Duodenal mucosa (tissue), 2 donors: ENCODE measurements around the gene RGS14.
"Not testable (repeated sequence)": the region's sequence is repeated elsewhere in the genome, so short reads cannot be mapped to it uniquely, and the experiment has no call there.

ENCODE experiments used
- H3K27ac ChIP-seq: one replicate; pipeline ENCODE4 v1.7.0; 2013; ENCODE audit warnings: low read depth, low read length
- H3K27me3 ChIP-seq, 2 donors: one replicate each; pipeline ENCODE4 v1.7.0; 2013; ENCODE audit warnings: low read length in 2 of 2, control low read depth in 1 of 2; ENCODE audit not compliant: insufficient read depth in 2 of 2, control insufficient read depth in 1 of 2
- H3K36me3 ChIP-seq, 2 donors: one replicate each; pipeline ENCODE4 v1.7.0; 2013; ENCODE audit warnings: low read length in 2 of 2, control low read depth in 1 of 2; ENCODE audit not compliant: insufficient read depth in 2 of 2, control insufficient read depth in 1 of 2
- H3K4me1 ChIP-seq, 2 donors: one replicate each; pipeline ENCODE4 v1.7.0; 2013; ENCODE audit warnings: low read length in 2 of 2, control low read depth in 1 of 2; ENCODE audit not compliant: insufficient read depth in 2 of 2, control insufficient read depth in 1 of 2
- H3K4me3 ChIP-seq, 2 donors: one replicate each; pipeline ENCODE4 v1.7.0; 2013; ENCODE audit warnings: low read length in 2 of 2, low read depth in 1 of 2
- H3K9ac ChIP-seq, 2 donors: one replicate each; pipeline ENCODE4 v1.7.0; 2013; ENCODE audit warnings: low read length in 2 of 2, low read depth in 1 of 2
- H3K9me3 ChIP-seq, 2 donors: one replicate each; pipeline ENCODE4 v1.7.0; 2013; ENCODE audit warnings: low read length in 2 of 2, control low read depth in 1 of 2; ENCODE audit not compliant: control insufficient read depth in 1 of 2

The RGS14 gene

DNA sequence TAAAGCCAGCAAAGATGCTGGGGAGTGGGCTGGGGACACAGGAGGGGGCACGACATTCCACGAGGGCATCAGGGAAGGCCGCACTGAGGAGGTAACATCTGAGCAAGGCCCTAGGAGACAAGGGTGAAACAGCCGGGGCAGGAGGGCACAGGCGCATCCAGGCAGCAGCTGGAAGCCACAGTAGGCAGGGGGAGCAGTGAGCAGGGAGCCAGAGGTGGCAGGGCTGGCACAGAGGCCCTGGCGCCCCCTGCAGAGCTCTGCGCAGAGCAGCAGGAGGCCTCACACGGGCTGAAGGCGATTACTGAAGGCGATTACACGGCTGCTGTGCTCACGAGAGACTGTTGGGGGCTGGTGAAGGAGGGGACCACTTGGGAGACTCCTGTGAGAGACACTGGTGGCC, 21.6 kb upstream of the RGS14 start:
- Histone ChIP-seq H3K9me3 (no peaks in the 10 kb centered on the region), H3K27ac (no peak overlapping the region), H3K36me3 (peaks cover 44 to 82% of the 10 kb centered on the region in 2 donors), H3K4me1 (no peaks in the 10 kb centered on the region), H3K9ac (no peak overlapping the region), H3K27me3 (no peaks in the 10 kb centered on the region), H3K4me3 (no peak overlapping the region)

DNA sequence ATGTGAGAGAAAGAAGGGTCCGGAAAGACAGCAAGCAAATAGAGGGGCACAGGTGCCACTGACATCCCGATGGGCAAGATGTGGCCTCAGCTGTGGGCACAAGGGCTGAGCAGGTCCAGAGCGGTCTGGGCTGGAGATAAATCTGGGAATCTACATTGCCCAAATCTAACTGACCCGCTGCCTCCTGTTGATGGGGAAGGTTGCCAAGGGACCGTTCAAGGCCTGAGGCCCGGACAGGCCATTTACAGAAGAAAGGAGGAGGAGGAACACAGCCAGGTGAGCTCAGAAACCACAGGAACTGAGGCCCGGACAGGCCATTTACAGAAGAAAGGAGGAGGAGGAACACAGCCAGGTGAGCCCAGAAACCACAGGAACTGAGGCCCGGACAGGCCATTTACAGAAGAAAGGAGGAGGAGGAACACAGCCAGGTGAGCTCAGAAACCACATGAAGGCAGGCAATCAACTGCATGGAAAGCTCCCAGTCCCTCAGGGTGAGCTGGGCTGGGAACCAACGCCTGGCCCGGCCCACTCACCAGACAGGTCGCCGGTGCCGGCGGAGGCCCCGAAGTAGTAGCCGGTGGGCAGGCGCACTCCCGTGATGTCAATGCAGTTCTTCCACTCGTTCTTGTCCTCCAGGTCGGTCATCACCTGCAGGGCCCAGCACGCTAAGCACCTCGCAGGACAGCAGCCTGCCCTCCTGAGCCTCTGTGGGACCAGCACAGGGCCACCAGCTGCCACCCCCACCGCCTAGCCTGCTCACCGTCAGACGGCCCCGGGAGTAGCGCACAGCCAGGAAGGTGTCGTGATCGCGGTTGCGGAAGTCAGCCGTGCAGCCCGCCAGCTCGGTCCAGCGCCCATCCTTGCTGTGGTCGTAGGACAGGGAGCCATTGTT, 20.9 kb upstream of the RGS14 start:
- Histone ChIP-seq H3K27me3 (no peaks in the 10 kb centered on the region), H3K36me3 (peaks cover 44 to 79% of the 10 kb centered on the region in 2 donors)

GRCh38 chr5:177338251-177339106, 19.2 kb upstream of the RGS14 start:
- Histone ChIP-seq H3K27ac (no peak overlapping the region), H3K4me1 (no peaks in the 10 kb centered on the region), H3K9me3 (no peaks in the 10 kb centered on the region), H3K9ac (no peak overlapping the region), H3K36me3 (peaks cover 35 to 69% of the 10 kb centered on the region in 2 donors), H3K27me3 (no peaks in the 10 kb centered on the region), H3K4me3 (no peak overlapping the region)

More for the DNA sequence above, 20.9 kb upstream of the RGS14 start:
- no peak overlapping the region for H3K27ac ChIP-seq
- no peak overlapping the region for H3K9ac ChIP-seq
- no peaks in the 10 kb centered on the region for H3K9me3 ChIP-seq
- no peak overlapping the region for H3K4me3 ChIP-seq
- H3K4me1 ChIP-seq, result no peaks in the 10 kb centered on the region

GRCh38 chr5:177339107-177339638, 18.6 kb upstream of the RGS14 start:
- Histone ChIP-seq H3K4me3 (no peak overlapping the region), H3K4me1 (no peaks in the 10 kb centered on the region), H3K36me3 (peaks cover 28 to 66% of the 10 kb centered on the region in 2 donors), H3K27ac (no peak overlapping the region), H3K9ac (no peak overlapping the region), H3K27me3 (no peaks in the 10 kb centered on the region), H3K9me3 (no peaks in the 10 kb centered on the region)

- H3K27me3 ChIP-seq, H3K9ac ChIP-seq, H3K4me1 ChIP-seq, H3K27ac ChIP-seq, H3K9me3 ChIP-seq, H3K4me3 ChIP-seq: not testable (repeated sequence)
- peaks cover 8 to 49% of the 10 kb centered on the region in 2 donors for H3K36me3 ChIP-seq
Measured at GRCh38 chr5:177343000-177343399, 14.7 kb upstream of the RGS14 start.

DNA sequence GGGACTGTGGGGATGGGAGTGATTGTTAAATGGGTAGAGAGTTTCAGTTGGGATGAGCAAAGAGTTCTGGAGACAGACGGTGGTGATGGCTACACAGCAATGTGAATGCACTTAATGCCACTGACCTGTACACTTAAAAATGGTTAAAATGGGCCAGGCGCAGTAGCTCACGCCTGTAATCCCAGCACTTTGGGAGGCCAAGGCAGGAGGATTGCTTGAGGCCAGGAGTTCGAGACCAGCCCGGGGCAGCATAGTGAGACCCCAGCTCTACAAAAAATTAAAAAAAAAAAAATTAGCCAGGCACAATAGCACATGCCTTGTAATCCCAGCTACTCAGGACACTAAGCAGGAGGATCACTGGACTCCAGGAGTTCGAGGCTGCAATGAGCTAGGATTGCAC, 13.9 kb upstream of the RGS14 start:
- H3K27ac ChIP-seq, result no peak overlapping the region
- no peaks in the 10 kb centered on the region for H3K27me3 ChIP-seq
- H3K9me3 ChIP-seq, result no peaks in the 10 kb centered on the region
- H3K4me1 ChIP-seq, result peaks cover 6 to 7% of the 10 kb centered on the region in 2 donors
- H3K36me3 ChIP-seq, result peaks cover 3 to 42% of the 10 kb centered on the region in 2 donors
- H3K4me3 ChIP-seq, result no peak overlapping the region
- no peak overlapping the region for H3K9ac ChIP-seq

- H3K9me3 ChIP-seq, result no peaks in the 10 kb centered on the region
- H3K4me1 ChIP-seq, result peaks cover 16 to 17% of the 10 kb centered on the region in 2 donors
- H3K4me3 ChIP-seq, result no peak overlapping the region
- H3K27me3 ChIP-seq, result no peaks in the 10 kb centered on the region
- H3K9ac ChIP-seq, result no peak overlapping the region
- H3K27ac ChIP-seq, result no peak overlapping the region
- H3K36me3 ChIP-seq, result peaks cover 6 to 41% of the 10 kb centered on the region in 2 donors
Measured at GRCh38 chr5:177344891-177345290, 12.8 kb upstream of the RGS14 start.

DNA sequence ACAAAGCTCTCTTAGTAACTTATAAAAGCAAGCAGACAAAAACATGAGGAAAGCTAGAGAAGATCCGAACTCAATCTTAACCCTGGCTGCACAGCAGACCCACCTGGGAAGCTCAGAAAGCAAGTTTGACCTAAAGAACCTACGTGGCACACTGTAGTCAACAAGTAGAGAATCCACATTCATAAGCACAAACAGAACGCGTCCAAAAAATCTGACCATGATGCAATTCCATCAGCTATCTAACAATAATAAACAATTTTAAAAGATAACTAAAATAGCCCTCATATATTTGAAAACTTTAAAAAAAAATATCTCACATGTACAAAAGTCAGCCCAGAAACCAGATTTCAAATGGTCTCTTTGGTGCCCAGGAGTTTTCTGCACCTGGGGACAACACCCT, 10.9 kb upstream of the RGS14 start:
- no peak overlapping the region for H3K9ac ChIP-seq
- peaks cover 26 to 30% of the 10 kb centered on the region in 2 donors for H3K4me1 ChIP-seq
- no peak overlapping the region for H3K27ac ChIP-seq
- no peaks in the 10 kb centered on the region for H3K9me3 ChIP-seq
- H3K27me3 ChIP-seq, result no peaks in the 10 kb centered on the region
- H3K4me3 ChIP-seq, result no peak overlapping the region
- H3K36me3 ChIP-seq, result peaks cover 6 to 37% of the 10 kb centered on the region in 2 donors

DNA sequence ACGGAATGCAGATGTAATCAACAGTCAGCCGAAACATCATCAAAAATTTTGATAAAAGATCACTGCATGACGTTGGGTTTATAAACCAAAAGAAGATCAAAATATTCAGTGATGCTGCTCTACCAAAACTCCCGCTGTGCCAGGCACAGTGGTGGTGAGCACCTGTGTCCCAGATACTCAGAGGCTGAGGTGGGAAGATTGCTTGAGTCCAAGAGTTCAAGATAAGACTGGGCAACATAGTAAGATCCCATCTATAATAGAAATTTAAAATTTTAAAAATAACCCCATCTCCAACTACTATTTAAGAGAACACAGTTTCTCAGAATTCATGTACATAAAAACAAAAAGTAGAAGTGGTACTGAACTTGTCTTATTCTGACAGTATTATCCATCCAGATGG, 10.0 kb upstream of the RGS14 start:
- Histone ChIP-seq H3K36me3 (peaks cover 6 to 37% of the 10 kb centered on the region in 2 donors), H3K4me1 (peaks cover 29 to 34% of the 10 kb centered on the region in 2 donors), H3K9me3 (no peaks in the 10 kb centered on the region), H3K4me3 (no peak overlapping the region), H3K27ac (no peak overlapping the region), H3K9ac (no peak overlapping the region), H3K27me3 (no peaks in the 10 kb centered on the region)

DNA sequence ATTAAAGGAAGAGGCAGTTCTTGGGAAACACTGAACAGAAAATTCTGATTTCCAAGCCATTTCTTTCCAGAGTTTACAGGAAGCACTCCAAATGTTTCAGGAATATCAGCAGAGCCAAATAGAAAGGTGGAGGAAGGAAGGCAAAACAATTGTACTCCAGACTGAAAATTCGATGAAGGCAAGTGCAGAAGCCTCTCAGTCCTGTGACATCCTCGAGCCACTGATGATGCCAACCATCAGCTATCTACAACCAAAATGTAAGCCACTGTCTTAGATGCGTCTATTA, 8.4 kb upstream of the RGS14 start:
- no peaks in the 10 kb centered on the region for H3K27me3 ChIP-seq
- no peak overlapping the region for H3K9ac ChIP-seq
- peaks cover 29 to 34% of the 10 kb centered on the region in 2 donors for H3K4me1 ChIP-seq
- peaks cover 6 to 29% of the 10 kb centered on the region in 2 donors for H3K36me3 ChIP-seq
- H3K9me3 ChIP-seq, result no peaks in the 10 kb centered on the region
- peak overlapping the region in 1 of 2 donors; percentile 93 for H3K4me3 ChIP-seq
- H3K27ac ChIP-seq, result no peak overlapping the region
